Measurements from ENCODE around the gene CRB2. TPM values are rescaled to one million over a fixed set of nuclear protein-coding genes. Genes with fewer than 3 reads are reported as not detected.

Gene CRB2
- total RNA-seq, 3 donors from 2014 or later: 0.47 to 3.7 (median 1.1) TPM

DNA sequence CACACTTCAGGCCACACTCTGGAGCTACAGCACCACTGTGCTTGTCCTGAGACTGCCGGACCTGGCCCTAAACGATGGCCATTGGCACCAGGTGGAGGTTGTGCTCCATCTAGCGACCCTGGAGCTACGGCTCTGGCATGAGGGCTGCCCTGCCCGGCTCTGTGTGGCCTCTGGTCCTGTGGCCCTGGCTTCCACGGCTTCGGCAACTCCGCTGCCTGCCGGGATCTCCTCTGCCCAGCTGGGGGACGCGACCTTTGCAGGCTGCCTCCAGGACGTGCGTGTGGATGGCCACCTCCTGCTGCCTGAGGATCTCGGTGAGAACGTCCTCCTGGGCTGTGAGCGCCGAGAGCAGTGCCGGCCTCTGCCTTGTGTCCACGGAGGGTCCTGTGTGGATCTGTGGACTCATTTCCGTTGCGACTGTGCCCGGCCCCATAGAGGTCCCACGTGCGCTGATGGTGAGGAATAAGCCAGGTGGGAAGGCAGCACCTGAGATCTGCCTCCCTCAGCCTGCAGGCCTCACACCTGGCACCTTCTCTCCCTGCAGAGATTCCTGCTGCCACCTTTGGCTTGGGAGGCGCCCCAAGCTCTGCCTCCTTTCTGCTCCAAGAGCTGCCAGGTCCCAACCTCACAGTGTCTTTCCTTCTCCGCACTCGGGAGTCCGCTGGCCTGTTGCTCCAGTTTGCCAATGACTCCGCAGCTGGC, 14.7 kb downstream of the CRB2 start:
- no peak for DNase-seq
- TF ChIP-seq CTCF (IDR thresholded peaks at IDR 0.05): no peak
- no peaks in the 10 kb centered on the region for H3K9me3 ChIP-seq
- H3K4me3 ChIP-seq: no peak overlapping the region
- no peak for ATAC-seq
- no peaks in the 10 kb centered on the region for H3K36me3 ChIP-seq (ENCODE audit: low read depth)
- intact Hi-C loops (cut with DNase I, micrococcal nuclease): no loop called here
- H3K4me1 ChIP-seq (ENCODE audit: low read depth): peaks cover 16% of the 10 kb centered on the region

DNA sequence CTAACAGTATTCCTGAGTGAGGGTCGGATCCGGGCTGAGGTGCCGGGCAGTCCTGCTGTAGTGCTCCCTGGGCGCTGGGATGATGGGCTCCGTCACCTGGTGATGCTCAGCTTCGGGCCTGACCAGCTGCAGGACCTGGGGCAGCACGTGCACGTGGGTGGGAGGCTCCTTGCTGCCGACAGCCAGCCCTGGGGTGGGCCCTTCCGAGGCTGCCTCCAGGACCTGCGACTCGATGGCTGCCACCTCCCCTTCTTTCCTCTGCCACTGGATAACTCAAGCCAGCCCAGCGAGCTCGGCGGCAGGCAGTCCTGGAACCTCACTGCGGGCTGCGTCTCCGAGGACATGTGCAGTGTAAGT, 15.2 kb downstream of the CRB2 start:
- peaks cover 21% of the 10 kb centered on the region for H3K4me1 ChIP-seq (ENCODE audit: low read depth)
- DNase-seq (no peak), ATAC-seq (no peak)
- intact Hi-C loops (cut with DNase I, micrococcal nuclease): no loop called here
- TF ChIP-seq CTCF (IDR thresholded peaks at IDR 0.05): no peak
- no peak overlapping the region for H3K4me3 ChIP-seq
- H3K36me3 ChIP-seq (ENCODE audit: low read depth): no peaks in the 10 kb centered on the region
- H3K9me3 ChIP-seq: no peaks in the 10 kb centered on the region

DNA sequence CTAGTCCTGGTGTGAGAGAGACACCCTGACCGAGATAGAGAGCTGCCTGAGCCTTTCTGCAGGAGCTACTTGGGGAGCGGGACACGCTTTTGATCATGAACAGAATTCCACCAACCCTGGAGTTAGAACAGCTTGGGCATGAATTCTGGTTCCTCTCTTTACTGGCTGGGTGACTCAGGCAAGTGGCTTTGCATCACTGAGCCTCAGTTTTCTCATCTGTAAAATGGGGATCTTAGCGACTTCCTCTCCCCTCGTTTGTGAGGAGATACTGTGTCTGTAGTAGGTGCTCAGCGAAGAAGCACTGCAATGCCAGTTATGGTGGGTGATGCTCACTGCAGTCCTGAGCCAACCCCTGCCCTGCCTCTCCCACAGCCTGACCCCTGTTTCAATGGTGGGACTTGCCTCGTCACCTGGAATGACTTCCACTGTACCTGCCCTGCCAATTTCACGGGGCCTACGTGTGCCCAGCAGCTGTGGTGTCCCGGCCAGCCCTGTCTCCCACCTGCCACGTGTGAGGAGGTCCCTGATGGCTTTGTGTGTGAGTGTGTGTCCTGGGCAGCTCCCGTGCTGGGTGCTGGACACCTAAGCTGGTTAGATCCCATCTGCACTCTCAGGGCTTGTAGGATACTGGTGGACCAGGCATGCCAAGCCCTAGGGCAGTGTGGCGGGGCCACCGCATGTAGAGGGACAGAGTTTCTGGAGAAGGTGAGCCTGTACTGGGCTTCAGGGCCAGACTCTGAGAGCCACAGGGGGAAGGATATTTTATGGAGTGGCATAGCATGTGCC, 16.0 kb downstream of the CRB2 start:
- Histone ChIP-seq H3K9me3 (no peaks in the 10 kb centered on the region), H3K4me1 (ENCODE audit: low read depth) (peaks cover 29% of the 10 kb centered on the region), H3K36me3 (ENCODE audit: low read depth) (no peaks in the 10 kb centered on the region), H3K4me3 (no peak overlapping the region)
- DNase-seq: no peak
- no peak for ATAC-seq
- TF ChIP-seq CTCF (IDR thresholded peaks at IDR 0.05): no peak
- intact Hi-C loops (cut with DNase I, micrococcal nuclease): no loop called here

GRCh38 chr9:123372766-123373446, 16.9 kb downstream of the CRB2 start:
- intact Hi-C loops (cut with DNase I, micrococcal nuclease): no loop called here
- peaks cover 36% of the 10 kb centered on the region for H3K4me1 ChIP-seq (ENCODE audit: low read depth)
- H3K9me3 ChIP-seq: no peaks in the 10 kb centered on the region
- no peak for DNase-seq
- no peak overlapping the region for H3K4me3 ChIP-seq
- ATAC-seq: no peak
- no peak for TF ChIP-seq CTCF (IDR thresholded peaks at IDR 0.05)
- H3K36me3 ChIP-seq (ENCODE audit: low read depth): no peaks in the 10 kb centered on the region

DNA sequence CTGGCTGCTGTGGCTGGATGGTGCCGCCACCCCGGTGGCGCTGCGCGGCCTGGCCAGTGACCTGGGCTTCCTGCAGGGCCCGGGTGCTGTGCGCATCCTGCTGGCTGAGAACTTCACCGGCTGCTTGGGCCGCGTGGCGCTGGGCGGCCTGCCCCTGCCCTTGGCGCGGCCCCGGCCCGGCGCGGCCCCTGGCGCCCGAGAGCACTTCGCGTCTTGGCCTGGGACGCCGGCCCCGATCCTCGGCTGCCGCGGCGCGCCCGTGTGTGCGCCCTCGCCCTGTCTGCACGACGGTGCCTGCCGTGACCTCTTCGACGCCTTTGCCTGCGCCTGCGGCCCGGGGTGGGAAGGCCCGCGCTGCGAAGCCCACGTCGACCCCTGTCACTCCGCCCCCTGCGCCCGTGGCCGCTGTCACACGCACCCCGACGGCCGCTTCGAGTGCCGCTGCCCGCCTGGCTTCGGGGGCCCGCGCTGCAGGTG, 17.5 kb downstream of the CRB2 start:
- Histone ChIP-seq H3K4me3 (no peak overlapping the region), H3K4me1 (ENCODE audit: low read depth) (peaks cover 39% of the 10 kb centered on the region), H3K36me3 (ENCODE audit: low read depth) (no peaks in the 10 kb centered on the region), H3K9me3 (no peaks in the 10 kb centered on the region)
- intact Hi-C loops (cut with DNase I, micrococcal nuclease): no loop called here
- no peak for ATAC-seq
- no peak for TF ChIP-seq CTCF (IDR thresholded peaks at IDR 0.05)
- DNase-seq: no peak

Measured in mucosa of descending colon (tissue), 3 donors.